Medulla oblongata (tissue), 1 donor: ENCODE measurements around the gene RNU4-1.
"Not testable (repeated sequence)": the region's sequence is repeated elsewhere in the genome, so short reads cannot be mapped to it uniquely, and the experiment has no call there.

ENCODE experiments used
- DNase-seq: peaks from one replicate; pipeline ENCODE4 v3.0.0-alpha.2; 2015; ENCODE audit errors: extremely low spot score

Gene RNU4-1

DNA sequence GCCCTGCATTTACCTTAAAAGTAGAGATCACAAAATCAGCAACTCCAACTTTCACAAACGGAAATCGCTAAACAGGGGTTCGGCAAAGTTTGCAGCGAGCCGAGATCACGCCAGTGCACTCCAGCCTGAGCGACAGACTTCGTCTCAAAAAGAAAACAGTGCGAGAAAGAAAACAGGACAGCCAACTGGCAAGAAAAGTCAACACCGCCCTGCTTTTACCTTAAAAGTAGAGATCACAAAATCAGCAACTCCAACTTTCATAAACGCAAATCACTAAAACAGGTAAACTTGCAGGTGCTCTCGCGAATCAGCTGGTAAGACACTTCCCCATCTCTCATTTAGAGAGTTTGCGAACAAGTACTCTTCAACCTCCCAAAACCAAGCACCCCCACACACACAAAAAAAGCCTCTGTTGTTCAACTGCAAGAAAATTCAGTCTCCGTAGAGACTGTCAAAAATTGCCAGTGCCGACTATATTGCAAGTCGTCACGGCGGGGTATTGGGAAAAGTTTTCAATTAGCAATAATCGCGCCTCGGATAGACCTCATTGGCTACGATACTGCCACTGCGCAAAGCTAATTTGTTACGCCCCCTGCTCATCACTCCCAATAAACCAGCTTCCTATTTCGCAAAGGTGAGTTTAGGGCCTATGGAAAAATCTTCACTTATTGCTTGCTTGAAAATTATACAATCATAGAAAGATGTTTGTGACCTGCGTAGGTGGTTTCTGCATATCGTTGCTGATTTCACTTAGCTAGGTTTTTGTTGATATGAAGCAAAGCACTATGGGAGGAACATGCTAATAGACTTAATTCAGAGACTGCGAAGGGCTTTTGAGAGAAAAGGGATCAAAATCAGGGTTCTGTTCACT, at the start of gene RNU4-1:
Gene RNU4-1, minus strand, starts transcription at position 577 of the 871 bp plus-strand sequence.
- peak; percentile 91 for DNase-seq

DNA sequence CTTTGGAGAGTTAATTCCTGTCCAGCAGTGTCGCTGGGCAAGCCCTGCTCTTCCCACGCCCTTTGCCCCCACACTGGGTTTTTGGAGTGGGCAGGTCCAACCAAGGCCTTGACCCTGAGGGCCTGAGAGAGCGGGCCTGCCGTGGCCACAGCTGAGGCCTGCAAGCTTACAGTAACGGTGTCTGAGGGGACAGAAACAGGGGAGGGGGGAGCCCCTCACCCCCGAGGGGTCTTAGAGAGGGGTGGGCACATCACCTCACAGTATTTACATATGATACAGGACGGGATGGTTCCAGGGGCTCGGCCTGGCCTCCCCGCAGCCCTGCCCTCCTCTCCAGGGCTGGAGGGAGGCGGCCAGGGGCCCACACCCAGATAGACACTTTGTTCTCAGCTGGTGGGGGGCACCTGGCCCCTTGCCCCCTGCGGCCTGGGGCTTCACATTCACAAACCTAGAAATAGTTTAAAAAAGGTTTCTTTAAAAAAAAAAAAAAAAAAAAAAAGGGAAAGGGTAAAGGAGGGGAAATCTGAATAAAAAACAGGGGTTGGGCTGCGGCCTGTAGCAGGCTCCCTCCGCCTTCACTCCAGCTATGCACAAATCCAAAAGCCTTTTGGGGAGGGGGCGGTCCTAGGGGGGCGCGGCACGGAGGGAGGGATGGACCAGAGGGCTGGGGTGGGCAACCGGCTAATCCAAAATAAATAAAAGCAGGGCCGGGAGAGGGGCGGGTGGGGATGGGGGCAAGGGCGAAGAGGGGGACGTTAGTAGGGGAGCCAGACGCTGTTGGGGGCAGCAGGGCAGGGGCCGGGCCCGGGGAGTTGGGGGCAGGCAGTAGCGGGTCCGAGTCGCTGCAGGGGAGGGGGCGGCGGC, 49.4 kb upstream of the RNU4-1 start:
- no peak for DNase-seq

DNA sequence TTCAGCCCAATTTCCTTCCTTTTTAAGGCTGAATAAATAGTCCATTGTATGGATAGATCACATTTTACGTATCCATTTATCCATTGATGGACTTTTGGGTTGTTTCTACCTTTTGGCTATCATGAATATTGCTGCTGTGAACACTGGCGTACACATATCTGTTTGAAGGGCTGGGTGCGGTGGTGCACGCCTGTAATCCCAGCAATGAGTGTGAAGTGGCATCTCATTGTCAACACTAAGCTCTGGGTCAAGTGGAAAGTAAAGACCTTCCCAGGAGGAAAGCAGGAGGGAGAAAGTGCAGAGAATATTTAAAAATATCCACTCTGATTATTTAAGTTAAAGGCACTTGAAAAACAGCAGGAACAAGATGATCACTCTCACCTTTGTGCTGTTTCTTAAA, 46.2 kb upstream of the RNU4-1 start:
- no peak for DNase-seq

DNA sequence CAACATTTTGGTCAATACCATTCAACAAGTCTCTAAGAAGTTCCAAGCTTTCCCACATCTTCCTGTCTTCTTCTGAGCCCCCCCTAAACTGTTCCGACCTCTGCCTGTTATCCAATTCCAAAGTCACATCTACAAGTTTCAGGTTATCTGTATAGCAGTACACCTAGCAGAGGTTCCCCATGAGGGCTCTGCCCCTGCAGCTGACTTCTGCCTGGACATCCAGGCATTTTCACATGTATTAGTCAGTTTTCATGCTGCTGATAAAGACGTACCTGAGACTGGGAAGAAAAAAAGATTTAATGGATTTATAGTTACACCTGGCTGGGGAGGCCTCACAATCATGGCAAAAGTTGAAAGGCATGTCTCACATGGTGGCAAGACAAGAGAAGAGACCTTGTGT, 44.7 kb upstream of the RNU4-1 start:
- no peak for DNase-seq

DNA sequence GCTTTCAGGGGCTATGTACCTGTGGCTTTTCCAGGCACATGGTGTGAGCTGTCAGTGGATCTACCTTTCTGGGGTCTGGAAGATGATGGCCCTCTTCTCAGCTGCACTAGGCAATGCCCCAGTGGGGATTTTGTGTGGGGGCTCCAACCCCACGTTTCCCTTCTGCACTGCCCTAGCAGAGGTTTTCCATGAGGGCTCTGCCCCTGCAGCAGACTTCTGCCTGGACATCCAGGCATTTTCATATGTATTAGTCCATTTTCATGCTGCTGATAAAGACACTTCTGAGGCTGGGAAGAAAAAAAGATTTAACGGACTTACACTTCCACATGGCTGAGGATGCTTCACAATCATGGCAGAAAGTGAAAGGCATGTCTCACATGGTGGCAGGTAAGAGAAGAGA, 43.4 kb upstream of the RNU4-1 start:
- not testable (repeated sequence) for DNase-seq

DNA sequence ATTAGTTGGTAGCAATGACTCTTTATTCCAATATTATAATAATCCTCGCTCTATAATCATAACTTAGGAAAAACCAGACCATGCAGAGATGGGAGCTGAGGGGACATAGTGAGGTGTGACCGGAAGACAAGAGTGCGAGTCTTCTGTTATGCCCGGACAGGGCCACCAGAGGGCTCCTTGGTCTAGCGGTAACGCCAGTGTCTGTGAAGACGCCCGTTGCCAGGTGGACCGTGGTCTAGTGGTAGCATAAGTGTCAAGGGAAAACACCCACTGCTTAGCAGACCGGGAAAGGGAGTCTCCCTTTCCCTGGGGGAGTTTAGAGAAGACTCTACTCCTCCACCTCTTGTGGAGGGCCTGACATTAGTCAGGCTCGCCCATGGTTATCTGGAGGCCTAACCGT, 42.4 kb upstream of the RNU4-1 start:
- DNase-seq, result peak; percentile 23

DNA sequence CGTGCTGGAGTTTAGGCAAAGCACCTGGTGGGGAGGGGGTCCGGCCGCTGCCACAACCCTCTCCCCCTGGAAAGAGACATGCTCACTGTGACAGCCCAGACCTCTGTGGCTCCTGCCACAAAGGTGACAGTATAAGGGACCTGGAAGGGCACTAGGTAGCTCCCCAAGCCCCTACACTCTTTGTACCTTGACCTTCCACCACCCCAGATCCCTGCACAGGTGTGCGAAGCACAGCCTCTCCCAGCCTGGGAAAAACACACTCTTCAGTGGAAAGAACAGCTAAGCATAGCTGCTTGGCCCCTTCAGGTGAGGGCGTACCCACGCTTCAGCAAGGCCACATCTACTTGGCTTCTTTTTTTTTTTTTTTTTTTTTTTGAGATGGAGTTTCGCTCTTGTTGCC, 39.5 kb upstream of the RNU4-1 start:
- no peak for DNase-seq

DNA sequence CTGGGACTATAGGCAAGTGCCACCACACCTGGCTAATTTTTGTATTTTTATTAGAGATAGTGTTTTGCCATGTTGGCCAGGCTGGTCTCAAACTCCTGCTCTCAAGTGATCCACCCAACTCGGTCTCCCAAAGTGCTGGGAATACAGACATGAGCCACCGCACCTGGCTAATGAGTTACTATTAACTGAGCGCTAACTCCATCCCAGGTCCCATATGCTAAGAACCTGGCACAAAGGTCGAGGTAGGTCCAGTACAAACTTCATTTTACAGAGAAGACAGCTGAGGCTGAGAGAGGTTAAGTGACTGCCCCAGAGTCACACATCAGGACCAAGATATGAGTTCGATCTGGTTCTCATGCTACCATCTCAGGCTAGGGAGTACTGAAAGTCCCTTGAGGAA, 39.0 kb upstream of the RNU4-1 start:
- DNase-seq, result no peak

DNA sequence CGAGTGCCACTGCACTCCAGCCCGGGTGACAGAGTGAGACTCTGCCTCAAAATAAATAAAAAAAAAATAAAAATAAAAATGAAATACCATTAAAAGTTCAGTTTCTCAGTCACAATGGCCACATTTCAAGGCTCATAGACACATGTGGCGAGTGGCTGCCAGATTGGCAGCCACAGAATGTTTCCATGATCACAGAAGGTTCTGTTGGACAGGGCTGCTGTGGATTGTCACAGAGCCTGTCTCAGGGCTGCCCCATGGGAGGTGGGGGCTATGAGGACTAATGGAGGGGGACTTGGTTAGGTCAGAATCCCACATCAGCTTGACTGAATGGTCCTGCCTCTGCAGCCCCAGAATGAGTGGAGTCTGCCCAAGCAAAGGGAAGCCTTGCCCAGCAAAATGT, 38.4 kb upstream of the RNU4-1 start:
- no peak for DNase-seq

DNA sequence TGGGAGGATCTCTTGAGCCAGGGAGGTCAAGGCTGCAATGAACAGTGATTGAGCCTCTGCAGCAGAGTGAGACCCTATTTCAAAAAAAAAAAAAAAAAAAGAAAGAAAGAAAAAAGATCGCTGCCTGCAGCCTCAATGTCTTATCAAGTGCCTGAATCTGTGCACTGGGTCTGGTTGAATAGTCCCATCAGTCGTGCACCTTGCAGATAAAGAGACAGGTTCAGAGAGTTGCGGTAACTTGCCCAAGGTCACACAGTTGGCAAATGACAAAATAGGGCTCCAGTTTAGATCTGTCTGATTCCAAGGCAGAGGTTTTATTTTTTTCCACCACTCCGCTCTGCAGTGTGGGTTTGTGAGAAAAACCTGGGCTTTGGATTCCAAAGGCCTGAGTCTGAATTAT, 35.2 kb upstream of the RNU4-1 start:
- DNase-seq, result no peak

DNA sequence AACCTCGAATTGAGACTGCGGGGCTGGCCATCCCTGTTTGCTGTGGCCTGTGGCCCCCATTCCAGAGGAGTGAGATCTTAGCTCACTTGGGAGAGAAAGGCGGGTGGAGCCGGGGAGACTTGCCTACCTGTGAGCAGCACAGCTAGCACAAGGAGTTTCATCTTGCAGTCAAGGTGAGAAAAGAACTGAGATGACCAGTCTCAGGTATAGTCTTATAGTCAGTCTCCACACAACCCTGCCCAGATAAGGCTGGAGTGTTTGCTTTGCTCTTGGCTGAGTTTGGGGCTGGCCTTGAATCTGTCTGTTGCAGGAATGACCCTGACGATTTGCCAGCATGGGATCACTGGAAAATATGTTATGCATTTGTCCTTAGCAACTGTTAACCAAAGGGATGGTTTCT, 34.6 kb upstream of the RNU4-1 start, which contains the start of gene PLA2G1B:
Gene PLA2G1B, minus strand, starts transcription at position 187 of the 400 bp plus-strand sequence. Its CDS starts 26 bp downstream, at position 161.
- DNase-seq, result no peak

DNA sequence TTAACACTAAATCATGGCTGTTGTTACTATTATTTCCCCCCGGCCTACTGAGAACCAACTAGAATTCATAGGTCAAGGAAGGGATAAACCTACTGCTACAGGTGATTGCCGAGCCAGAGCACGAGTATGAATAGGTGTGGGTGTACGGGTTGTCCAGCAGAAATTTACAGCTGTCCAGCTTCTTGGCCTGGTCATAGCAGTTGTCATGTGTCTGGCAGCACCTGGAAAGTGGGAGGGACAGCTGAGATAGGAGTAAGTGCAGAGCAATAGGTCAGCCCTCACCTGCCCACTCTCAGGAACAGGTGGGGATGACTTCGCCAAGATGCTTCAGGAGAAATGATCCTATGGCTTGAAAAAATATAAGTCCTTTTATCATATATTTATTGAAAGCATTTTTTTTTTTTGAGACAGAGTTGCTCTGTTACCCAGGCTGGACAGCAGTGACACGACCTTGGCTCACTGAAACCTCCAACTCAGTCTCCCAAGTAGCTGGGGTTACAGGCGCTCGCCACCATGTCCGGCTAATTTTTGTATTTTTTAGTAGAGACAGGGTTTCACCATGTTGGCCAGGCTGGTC, 31.9 kb upstream of the RNU4-1 start:
- DNase-seq, result no peak

DNA sequence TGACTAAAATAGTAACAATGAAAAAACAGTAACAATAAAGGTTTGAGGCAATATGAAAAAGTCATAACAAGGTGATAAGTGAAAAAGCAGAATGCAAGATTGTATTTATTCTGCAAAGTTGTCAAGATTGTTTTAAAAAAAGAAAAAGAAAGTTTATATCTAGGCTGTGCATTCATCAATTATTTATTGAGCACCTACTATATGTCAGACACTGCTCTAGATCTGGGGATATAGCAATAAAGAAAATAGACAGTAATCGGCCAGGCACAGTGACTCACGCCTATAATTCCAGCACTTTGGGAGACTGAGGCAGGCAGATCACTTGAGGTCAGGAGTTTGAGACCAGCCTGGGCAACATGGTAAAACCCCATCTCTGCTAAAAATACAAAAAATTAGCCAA, 30.7 kb upstream of the RNU4-1 start:
- DNase-seq, result no peak

DNA sequence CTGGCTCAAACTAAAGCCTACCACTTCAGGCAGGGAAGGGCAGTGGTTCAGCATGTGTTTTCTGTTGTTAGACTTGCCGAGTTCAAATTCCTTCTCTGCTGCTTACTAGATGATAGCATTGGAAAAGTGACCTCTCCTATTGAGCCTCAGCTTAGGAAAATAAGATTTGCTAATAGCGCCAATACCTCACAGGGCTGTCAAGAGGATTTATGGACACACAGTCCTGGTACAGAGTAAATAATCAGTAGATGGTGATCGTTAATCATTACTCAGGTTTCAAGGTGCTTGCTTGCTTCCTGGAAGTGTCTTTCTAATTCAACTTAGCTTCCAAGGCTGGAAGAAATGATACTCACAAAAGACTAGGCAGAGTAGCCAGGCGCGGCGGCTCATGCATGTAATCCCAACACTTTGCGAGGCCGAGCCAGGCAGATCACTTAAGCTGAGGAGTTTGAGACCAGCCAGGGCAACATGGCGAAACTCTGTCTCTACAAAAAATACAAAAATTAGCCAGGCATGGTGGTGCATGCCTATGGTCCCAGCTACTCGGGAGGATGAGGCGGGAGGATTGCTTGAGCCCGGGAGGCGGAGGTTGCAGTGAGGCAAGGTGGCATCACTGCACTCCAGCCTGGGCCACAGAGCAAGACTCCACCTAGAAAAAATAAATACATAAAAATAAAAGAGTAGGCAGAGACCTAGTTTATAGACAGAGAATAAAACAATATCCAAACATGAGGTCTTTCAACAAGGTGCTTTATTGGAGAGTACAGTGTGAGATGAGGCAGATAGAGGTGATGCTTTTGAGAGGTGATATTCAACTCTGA, 28.6 kb upstream of the RNU4-1 start:
- DNase-seq, result no peak

DNA sequence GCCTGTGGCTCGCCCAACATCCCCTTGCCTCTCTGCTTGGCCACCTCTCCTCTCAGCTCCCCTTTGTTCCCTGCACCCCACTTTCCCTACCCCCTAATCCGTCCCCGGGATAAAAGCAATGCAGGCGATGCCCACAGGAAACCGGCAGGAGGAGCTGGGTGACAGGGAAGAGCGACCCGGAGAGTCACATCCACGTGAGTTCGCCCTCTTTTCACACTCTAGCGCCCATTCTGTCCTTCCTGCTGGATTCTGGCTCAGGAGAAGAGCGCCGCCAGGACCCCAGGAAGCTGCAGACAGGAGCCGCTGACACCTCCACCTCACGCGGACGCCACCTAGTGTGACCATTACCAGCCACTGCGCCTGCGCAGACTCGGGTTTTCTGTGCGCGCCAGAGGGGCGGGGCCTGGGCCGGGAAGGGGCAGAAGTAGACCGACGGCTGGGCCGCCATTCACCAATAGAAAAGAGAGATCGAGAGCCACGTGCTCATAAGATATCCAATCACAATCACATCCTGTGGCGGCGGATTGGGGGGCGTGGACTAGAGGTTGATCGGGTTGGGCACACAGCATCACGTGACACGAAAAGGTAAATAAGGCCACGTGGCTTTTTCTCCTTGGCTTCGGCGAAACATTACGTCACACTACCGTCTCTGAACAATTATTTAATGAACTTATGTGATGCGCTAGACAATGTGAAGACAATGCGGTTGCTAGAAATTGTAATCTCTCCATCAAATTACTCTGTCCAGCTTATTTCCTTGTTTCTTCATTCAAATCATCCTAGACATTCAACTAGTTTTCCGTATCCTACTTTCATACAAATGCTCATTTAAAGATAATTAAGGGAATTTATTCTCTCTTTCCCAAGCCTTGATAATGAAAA, 24.4 kb upstream of the RNU4-1 start:
- peak; percentile 99 for DNase-seq

DNA sequence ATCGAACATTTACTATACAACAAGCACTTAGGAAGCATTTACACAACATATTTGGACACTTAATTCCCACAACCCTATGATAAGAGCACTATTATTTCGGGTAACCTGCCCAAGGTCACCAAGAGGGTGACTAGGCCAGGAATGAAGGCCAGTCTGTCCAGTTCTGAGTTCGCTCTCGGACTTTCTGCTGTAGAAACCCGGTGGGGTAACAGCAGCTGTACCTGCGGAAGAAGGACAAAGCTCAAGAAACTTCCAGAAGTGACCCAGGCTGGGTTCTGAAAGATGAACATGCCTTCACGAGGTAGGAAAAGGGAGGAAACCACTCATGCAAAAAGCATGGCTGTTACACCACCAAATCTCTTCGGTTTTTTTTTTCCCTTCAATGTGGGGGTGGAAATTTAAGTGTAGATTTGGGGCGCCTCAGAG, 23.8 kb upstream of the RNU4-1 start:
- no peak for DNase-seq

DNA sequence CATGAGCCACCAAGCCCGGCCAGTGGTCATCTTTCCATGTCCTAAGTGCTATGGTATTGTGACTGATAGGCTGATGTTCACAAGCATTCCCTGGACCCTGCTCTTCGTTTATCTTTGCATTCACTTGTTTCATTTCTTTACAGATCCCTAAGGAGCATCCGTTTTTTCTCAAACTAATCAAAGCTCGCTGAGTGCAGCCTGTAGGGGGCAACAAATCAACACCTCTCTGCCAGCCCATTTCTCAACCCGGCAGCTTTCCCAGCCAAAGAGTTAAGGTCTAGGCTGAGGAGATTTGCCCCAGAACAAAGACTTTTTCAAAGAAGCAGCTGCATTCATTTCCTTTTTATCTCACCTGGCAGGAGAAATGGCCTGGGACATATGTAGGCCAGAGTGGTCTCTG, 21.2 kb upstream of the RNU4-1 start:
- no peak for DNase-seq

DNA sequence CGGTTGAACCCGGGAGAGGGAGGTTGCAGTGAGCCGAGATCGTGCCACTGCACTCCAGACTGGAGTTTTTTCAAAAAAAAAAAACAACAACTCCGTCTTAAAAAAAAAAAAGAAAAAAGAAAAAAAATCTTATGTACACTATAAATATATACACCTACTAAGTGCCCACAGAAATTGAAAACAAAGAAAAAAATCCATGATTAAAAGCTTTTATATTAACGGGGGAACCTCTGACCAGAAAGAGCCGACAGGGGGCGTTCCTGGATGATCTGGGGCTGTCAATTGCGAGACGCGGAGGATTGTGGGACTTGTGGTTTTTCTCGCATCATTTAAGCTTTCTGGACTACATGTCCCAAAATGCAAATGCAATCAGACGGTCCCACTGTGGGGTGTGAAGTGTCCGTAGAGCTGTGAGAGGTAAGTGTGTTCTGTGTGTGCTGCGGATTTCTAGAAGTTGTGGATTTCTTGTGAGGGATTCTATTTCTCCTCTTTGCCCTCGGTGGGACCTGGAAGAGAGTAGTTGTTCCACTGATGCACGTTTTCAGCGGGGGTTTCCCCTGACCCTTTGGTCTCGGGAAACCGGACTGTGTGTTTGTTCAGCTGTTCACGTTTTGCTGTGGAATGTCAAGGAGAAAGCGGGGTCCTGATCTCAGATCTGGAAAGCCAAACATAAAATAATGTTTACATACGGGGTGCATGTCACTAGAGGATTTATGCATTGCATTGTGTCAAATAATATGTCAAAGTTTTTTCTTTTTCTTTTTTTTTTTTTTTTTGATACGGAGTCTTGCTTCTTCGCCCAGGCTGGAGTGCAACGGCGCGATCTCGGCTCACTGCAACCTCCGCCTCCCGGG, 9.2 kb upstream of the RNU4-1 start, which contains the start of gene SIRT4:
Gene SIRT4, plus strand, starts transcription at position 360 of the 854 bp plus-strand sequence. CDS start 1,241 bp downstream, outside the sequence.
- peak; percentile 99 for DNase-seq

DNA sequence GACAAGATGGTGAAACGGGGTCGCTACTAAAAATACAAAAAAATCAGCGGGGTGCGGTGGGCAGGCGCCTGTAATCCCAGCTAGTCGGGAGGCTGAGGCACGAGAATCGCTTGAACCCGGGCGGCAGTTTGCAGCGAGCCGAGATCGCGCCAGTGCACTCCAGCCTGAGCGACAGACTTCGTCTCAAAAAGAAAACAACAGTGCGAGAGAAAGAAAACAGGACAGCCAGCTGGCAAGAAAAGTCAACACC, 701 bp downstream of the RNU4-1 start:
- no peak for DNase-seq
